Testis (tissue), 3 donors: ENCODE results near the gene ARHGAP9. TPM values are rescaled to one million over a fixed set of nuclear protein-coding genes. Genes with fewer than 3 reads are reported as not detected.
"Not testable (repeated sequence)": the region's sequence is repeated elsewhere in the genome, so short reads cannot be mapped to it uniquely, and the experiment has no call there.

Experiments used
- DNase-seq: peaks from one replicate; pipeline ENCODE4 v3.0.0-alpha.2; 2019
- H3K27ac ChIP-seq, 2 donors: fragments of 200-600 bp; sonication (generic); one replicate each; pipeline ENCODE4 v1.5.1; 2019
- H3K27me3 ChIP-seq: fragments of 200-600 bp; sonication (generic); one replicate; pipeline ENCODE4 v1.5.1; 2019
- H3K36me3 ChIP-seq: fragments of 200-600 bp; sonication (generic); one replicate; pipeline ENCODE4 v1.5.1; 2017; ENCODE audit warnings: low read depth; ENCODE audit errors: missing control alignments
- H3K4me1 ChIP-seq: fragments of 200-600 bp; sonication (generic); one replicate; pipeline ENCODE4 v1.5.1; 2019
- H3K4me3 ChIP-seq, 2 donors: fragments of 200-600 bp; sonication (generic); one replicate each; pipeline ENCODE4 v1.5.1; 2017 to 2019
- H3K9me3 ChIP-seq: fragments of 200-600 bp; sonication (generic); one replicate; pipeline ENCODE4 v1.5.1; 2017
- CTCF ChIP-seq, 3 experiments: fragments of 450-650 bp in 2 of 3; fragments of 200-600 bp in 1 of 3; sonication (generic) in 1 of 3; IDR thresholded peaks; one replicate each; pipeline ENCODE4 v1.5.1; 2016 to 2019; ENCODE audit warnings: antibody characterized with exemption in 3 of 3, mild to moderate bottlenecking in 2 of 3, moderate library complexity in 1 of 3
- POLR2A ChIP-seq: fragments of 450-650 bp; IDR thresholded peaks from one replicate; pipeline ENCODE4 v1.6.1; 2017; ENCODE audit warnings: antibody characterized with exemption, mild to moderate bottlenecking, moderate library complexity
- WGBS, 2 donors: methylation state at CpG; one replicate each; pipeline ENCODE4 v1.1.5; 2018; 5-methylcytosine and 5-hydroxymethylcytosine counted together
- intact Hi-C: fragments of 100-400 bp; cut with DNase I; formaldehyde crosslinking; loops from one replicate; pipeline ENCODE4 v1.15.1; 2023; ENCODE audit warnings: low total_unique reads
- microRNA counts, 2 donors: library from miRNA; unstranded; fragments of <30 nt; microRNA quantifications; one replicate each; lab custom pipeline; 2016
- microRNA-seq, 2 donors: library from miRNA; unstranded; fragments of <30 nt; microRNA quantifications; one replicate each; pipeline ENCODE4, GENCODE V29; 2016; ENCODE audit warnings: borderline number of aligned reads in 2 of 2, borderline replicate concordance in 1 of 2
- polyA plus RNA-seq: library from polyadenylated mRNA; stranded (reverse); fragments of 350-450 nt; fragmentation: Illumina TruSeq; extraction: RNeasy Lipid Tissue Mini Kit (QIAGEN cat#74804); gene quantifications from one replicate; pipeline ENCODE4 v1.2.3, GENCODE V29; 2014; ENCODE audit warnings: low read depth, low replicate concordance; ENCODE audit not compliant: insufficient read depth
- small RNA-seq, 2 donors: library from RNA; depleted of rRNA; stranded (forward); fragments of <200 nt; gene quantifications; one replicate each; pipeline ENCODE3, GENCODE V24; 2016
- total RNA-seq, 2 donors: library from RNA; depleted of rRNA; stranded (reverse); fragments of >200 nt; gene quantifications; one replicate each; pipeline ENCODE4 v1.2.3, GENCODE V29; 2016

Gene ARHGAP9
- total and polyA plus RNA-seq, 3 donors from 2014 or later = 24.8 to 111 (median 29.2) TPM

GRCh38 chr12:57428965-57429364 lies 50.7 kb downstream of the ARHGAP9 start:
- no peaks in the 10 kb centered on the region for H3K27me3 ChIP-seq
- H3K4me3 ChIP-seq = no peak overlapping the region
- no peaks in the 10 kb centered on the region for H3K9me3 ChIP-seq
- DNase-seq = no peak
- WGBS, 2 donors = 62 to 90% methylated on average over 6 of the region's 6 CpGs
- intact Hi-C loops = no loop called here
- no peaks in the 10 kb centered on the region for H3K36me3 ChIP-seq
- TF ChIP-seq CTCF (IDR thresholded peaks at IDR 0.05) = no peak
- no peak for TF ChIP-seq POLR2A
- peak overlapping the region; percentile 97 to 99 for H3K27ac ChIP-seq
- H3K4me1 ChIP-seq = peaks cover 8% of the 10 kb centered on the region

- intact Hi-C loops, H3K27ac ChIP-seq, DNase-seq, H3K27me3 ChIP-seq, H3K4me1 ChIP-seq, H3K4me3 ChIP-seq, H3K9me3 ChIP-seq, H3K36me3 ChIP-seq: not testable (repeated sequence)
- 88 to 91% methylated on average over 10 of the region's 10 CpGs for WGBS, 2 donors
Observed at GRCh38 chr12:57426948-57427347, 52.7 kb downstream of the ARHGAP9 start.

MicroRNAs within 50 kb of the gene (microRNA counts, 767-probe panel; counts per million panel counts)
- microRNA hsa-miR-616-3p (lab: Ali Mortazavi, UCI) = 0 to 152 counts per million in 2 donors

Small RNA genes lying within 50 kb of the gene (microRNA-seq; reads per million reads assigned to microRNA genes)
- gene MIR616 (0 reads per million in 2 donors), gene MIR6758 (0 reads per million in 2 donors)

Small RNA genes lying within 50 kb of the gene (small RNA-seq; reads per million reads assigned to genes)
- gene MIR616 = 0 to 0.37 reads per million in 2 donors

Other genes starting within 250 kb of the ARHGAP9 start
- 10 to 100 TPM in 1 of 2 donors, 1 to 10 TPM in 1; 5.0 to 12.0 TPM for gene STAC3, start 228.7 kb downstream of the ARHGAP9 start, total RNA-seq
- 23.4 TPM for gene STAC3, start 228.7 kb downstream of the ARHGAP9 start, polyA plus RNA-seq
- gene R3HDM2, start 48.8 kb downstream of the ARHGAP9 start, total RNA-seq = 10 to 100 TPM; 92.0 to 93.9 TPM
- 54.6 TPM for gene R3HDM2, start 48.8 kb downstream of the ARHGAP9 start, polyA plus RNA-seq
- 1 to 10 TPM; 1.8 to 3.1 TPM for gene INHBC, start 45.1 kb downstream of the ARHGAP9 start, total RNA-seq
- gene INHBC, start 45.1 kb downstream of the ARHGAP9 start, polyA plus RNA-seq = 2.1 TPM
- gene INHBE, start 24.6 kb downstream of the ARHGAP9 start, total RNA-seq = under 1 TPM; 0.24 to 0.25 TPM
- 0.12 TPM for gene INHBE, start 24.6 kb downstream of the ARHGAP9 start, polyA plus RNA-seq
- 10 to 100 TPM in 1 of 2 donors, 1 to 10 TPM in 1; 8.3 to 18.0 TPM for gene GLI1, start 20.1 kb downstream of the ARHGAP9 start, total RNA-seq
- 9.3 TPM for gene GLI1, start 20.1 kb downstream of the ARHGAP9 start, polyA plus RNA-seq
- 100 to 1,000 TPM in 1 of 2 donors, 10 to 100 TPM in 1; 90.6 to 105 TPM for gene MARS1, start 8.2 kb upstream of the ARHGAP9 start, total RNA-seq
- gene MARS1, start 8.2 kb upstream of the ARHGAP9 start, polyA plus RNA-seq = 144 TPM
- 10 to 100 TPM; 44.2 to 45.6 TPM for gene DDIT3, start 40.6 kb upstream of the ARHGAP9 start, total RNA-seq
- gene DDIT3, start 40.6 kb upstream of the ARHGAP9 start, polyA plus RNA-seq = 63.9 TPM
- gene MBD6, start 43.0 kb upstream of the ARHGAP9 start, total RNA-seq = 100 to 1,000 TPM in 1 of 2 donors, 10 to 100 TPM in 1; 84.7 to 130 TPM
- 86.6 TPM for gene MBD6, start 43.0 kb upstream of the ARHGAP9 start, polyA plus RNA-seq
- 100 to 1,000 TPM; 109 to 122 TPM for gene DCTN2, start 67.3 kb upstream of the ARHGAP9 start, total RNA-seq
- gene DCTN2, start 67.3 kb upstream of the ARHGAP9 start, polyA plus RNA-seq = 196 TPM
- gene KIF5A, start 70.2 kb upstream of the ARHGAP9 start, total RNA-seq = 1 to 10 TPM; 6.8 to 9.1 TPM
- gene KIF5A, start 70.2 kb upstream of the ARHGAP9 start, polyA plus RNA-seq = 8.4 TPM
- gene PIP4K2C, start 111.3 kb upstream of the ARHGAP9 start, total RNA-seq = 10 to 100 TPM; 47.6 to 54.6 TPM
- gene PIP4K2C, start 111.3 kb upstream of the ARHGAP9 start, polyA plus RNA-seq = 78.0 TPM
- gene DTX3, start 125.0 kb upstream of the ARHGAP9 start, total RNA-seq = 10 to 100 TPM; 45.0 to 60.4 TPM
- gene DTX3, start 125.0 kb upstream of the ARHGAP9 start, polyA plus RNA-seq = 37.9 TPM
- gene ARHGEF25, start 131.6 kb upstream of the ARHGAP9 start, total RNA-seq = 10 to 100 TPM; 18.0 to 26.5 TPM
- gene ARHGEF25, start 131.6 kb upstream of the ARHGAP9 start, polyA plus RNA-seq = 18.7 TPM
- 1 to 10 TPM; 2.3 to 3.2 TPM for gene B4GALNT1, start 153.3 kb upstream of the ARHGAP9 start, total RNA-seq
- gene B4GALNT1, start 153.3 kb upstream of the ARHGAP9 start, polyA plus RNA-seq = 1.8 TPM
- gene OS9, start 214.3 kb upstream of the ARHGAP9 start, total RNA-seq = 100 to 1,000 TPM in 1 of 2 donors, 10 to 100 TPM in 1; 88.1 to 158 TPM
- 121 TPM for gene OS9, start 214.3 kb upstream of the ARHGAP9 start, polyA plus RNA-seq